GM13976 (cell line): ENCODE measurements around the gene CEP162.
"Not testable (repeated sequence)": the region's sequence is repeated elsewhere in the genome, so short reads cannot be mapped to it uniquely, and the experiment has no call there.

Source experiments
- DNase-seq: peaks from one replicate; pipeline ENCODE4 v3.0.0; 2012; ENCODE audit warnings: low spot score
- in situ Hi-C: fragments of 300-500 bp; cut with MboI; formaldehyde crosslinking; loops from one replicate; pipeline ENCODE4 v1.12.0; 2022; ENCODE audit warnings: low sequenced_read_pairs, mixed read lengths, inconsistent platforms; ENCODE audit not compliant: unreplicated experiment
- TF ChIP-seq, protein P1 (sequence below): IDR thresholded peaks from 2 replicates; pipeline ENCODE4 v1.5.1; 2012; ENCODE audit warnings: borderline replicate concordance, mild to moderate bottlenecking; ENCODE audit not compliant: insufficient read depth; ENCODE audit errors: extremely low read depth, missing control alignments, control extremely low read depth

CEP162 gene

DNA sequence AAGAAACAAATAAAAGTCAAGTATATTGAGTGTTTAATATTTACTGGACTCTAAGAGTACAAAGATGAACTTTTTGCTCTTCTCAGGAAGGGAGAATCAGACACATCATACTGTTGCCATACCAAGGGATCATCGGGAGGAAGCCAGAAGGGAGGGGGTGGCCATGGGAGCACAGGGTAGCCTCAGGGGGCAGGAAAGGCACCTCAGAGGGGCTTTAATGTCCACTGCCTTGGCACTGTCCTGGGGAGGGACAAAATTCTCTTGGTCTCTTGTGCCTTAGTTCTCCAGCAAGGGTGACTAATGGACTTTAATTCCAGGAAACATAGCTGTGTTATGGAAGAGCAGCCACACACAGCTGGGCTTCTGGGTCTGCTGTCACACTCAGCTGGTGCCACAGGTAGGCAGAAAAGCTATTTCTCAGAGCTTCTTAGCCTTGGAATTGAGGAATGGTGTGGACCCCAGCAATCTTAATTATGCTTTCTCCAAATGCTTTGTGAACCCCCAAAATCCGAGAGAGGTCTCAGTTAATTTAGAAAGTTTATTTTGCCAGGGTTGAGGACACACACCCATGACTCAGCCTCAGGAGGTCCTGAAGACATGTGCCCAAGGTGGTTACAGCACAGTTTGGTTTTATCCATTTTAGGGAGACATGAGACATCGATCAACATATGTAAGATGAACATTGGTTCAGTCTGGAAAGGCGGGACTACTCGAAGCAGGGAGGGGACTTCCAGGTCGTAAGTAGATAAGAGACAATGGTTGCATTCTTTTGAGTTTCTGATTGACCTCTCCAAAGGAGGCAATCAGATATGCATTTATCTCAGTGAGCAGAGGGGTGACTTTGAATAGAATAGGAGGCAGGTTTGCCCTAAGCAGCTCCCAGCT is 140.7 kb downstream of the CEP162 start:
- TF ChIP-seq, protein P1, sequence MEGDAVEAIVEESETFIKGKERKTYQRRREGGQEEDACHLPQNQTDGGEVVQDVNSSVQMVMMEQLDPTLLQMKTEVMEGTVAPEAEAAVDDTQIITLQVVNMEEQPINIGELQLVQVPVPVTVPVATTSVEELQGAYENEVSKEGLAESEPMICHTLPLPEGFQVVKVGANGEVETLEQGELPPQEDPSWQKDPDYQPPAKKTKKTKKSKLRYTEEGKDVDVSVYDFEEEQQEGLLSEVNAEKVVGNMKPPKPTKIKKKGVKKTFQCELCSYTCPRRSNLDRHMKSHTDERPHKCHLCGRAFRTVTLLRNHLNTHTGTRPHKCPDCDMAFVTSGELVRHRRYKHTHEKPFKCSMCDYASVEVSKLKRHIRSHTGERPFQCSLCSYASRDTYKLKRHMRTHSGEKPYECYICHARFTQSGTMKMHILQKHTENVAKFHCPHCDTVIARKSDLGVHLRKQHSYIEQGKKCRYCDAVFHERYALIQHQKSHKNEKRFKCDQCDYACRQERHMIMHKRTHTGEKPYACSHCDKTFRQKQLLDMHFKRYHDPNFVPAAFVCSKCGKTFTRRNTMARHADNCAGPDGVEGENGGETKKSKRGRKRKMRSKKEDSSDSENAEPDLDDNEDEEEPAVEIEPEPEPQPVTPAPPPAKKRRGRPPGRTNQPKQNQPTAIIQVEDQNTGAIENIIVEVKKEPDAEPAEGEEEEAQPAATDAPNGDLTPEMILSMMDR, result no peak
- DNase-seq, result no peak
- in situ Hi-C loops, result no loop called here

DNA sequence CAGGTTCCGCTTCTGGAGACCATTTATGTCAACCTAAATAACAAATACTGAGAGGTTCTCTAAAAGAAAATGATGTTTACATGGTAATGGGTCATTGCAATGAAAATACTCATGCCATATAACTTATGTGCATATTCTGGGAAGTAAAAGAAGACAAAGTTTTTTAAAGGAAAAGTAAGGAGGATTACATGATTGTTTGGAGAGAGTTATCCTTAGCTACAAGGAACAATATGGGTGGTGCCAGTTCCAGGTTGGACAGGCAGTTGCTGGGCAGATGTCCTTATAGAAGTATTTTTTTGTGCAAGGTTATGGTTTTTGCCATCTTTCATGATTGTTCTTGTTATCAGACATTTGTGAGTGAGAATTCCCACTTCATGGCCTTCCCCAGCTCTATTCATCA is 141.4 kb downstream of the CEP162 start:
- TF ChIP-seq, protein P1, result no peak
- in situ Hi-C loops, result no loop called here
- no peak for DNase-seq

DNA sequence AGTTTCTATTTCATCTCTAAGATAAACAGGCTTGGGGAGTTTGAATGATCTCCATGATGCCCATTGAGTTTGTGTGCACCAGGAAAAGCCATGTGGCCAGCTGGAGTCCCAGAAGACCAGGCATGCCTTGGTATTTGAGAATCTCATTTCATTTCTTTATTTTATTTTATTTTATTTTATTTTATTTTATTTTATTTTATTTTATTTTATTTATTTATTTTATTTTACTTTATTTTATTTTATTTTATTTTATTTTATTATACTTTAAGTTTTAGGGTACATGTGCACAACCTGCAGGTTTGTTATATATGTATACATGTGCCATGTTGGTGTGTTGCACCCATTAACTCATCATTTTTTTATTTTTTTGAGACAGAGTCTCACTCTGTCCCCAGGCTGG is 142.7 kb downstream of the CEP162 start:
- in situ Hi-C loops, DNase-seq: not testable (repeated sequence)

DNA sequence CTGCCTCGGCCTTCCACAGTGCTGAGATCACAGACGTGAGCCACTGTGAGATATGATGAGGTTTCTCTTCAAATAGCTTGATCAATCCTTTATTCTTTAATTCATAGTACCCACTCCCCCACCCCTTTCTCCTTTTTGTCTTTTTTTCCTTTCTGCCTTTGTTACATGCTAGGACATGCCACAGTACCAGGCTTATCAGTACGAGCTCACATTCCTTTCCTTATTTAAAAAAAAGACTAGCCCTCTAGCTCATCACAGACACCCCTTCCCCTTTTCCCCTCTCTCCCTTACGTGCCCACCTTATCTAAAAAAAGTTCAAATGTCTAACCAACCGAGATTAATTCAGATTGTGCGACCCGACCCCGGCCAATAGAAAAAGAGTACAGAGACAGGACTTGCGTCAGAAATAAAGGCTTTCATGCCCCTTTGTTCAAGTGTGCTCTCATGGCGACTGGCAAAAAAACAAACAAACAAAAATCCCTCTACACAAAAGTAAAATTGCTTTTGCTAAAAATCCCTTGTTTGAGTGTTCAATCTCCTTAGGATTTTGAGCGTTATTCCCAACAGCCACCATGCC is 144.7 kb downstream of the CEP162 start:
- DNase-seq, result no peak
- in situ Hi-C loops, result no loop called here
- TF ChIP-seq, protein P1, result no peak

DNA sequence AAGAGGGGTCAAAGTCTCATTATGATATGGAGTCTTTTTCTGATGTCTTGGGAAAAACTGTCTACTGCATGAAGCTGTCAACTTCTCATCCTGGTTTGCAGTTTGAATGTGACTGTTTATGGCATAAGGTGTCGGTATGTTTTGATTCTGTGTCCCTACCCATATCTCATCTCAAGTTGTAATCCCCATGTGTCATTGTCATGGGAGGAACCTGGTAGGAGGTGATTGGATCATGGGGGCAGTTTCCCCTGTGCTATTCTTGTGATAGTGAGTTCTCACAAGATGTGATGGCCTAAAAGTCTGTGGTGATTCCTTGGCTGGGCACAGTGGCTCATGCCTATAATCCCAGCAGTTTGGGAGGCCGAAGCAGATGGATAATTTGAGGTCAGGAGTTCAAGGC is 146.2 kb downstream of the CEP162 start:
- in situ Hi-C loops, result no loop called here
- TF ChIP-seq, protein P1, result no peak
- DNase-seq, result no peak

DNA sequence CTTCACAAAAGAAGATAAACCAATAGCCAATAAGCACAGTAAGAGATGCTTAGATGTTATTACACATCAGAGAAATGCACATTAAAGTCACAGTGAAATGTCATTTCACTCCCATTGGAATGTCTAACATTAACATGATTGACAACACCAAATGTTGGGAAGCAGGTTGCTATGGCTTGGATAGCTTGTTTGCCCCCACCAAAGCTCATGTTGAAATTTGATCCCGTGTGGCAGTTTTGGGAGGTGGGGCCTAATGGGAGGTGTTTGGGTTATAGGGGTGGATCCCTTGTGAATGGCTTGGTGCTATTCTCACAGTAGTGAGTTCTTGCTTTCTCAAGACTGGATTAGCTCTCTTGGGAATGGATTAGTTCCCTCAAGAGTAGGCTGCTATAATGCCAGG is 149.1 kb downstream of the CEP162 start:
- in situ Hi-C loops, result no loop called here
- TF ChIP-seq, protein P1, result no peak
- DNase-seq, result no peak

DNA sequence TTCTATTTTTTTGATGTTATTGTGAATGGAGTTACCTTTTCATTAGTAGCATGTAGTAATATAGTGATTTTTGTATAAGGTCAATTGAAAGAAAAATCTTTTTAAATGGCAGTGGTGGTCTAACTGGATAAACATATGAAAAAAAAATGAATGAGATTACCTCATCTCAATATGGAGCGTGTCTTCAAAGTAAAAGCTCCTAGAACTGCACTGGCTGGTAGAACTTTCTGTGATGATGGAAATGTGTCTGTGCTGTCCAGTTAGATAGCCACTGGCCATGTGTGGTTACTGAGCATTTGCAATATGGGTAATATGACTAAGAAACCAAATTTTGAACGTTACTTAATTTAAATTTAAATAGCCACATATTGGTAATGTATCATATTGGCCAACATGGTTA is 149.8 kb downstream of the CEP162 start:
- no peak for DNase-seq
- in situ Hi-C loops, result no loop called here
- TF ChIP-seq, protein P1, result no peak
